GM20431 (cell line): Measurements from ENCODE around the gene SATL1.
"Not testable (repeated sequence)": the region's sequence is repeated elsewhere in the genome, so short reads cannot be mapped to it uniquely, and the experiment has no call there.

Source experiments
- in situ Hi-C: fragments of 300-500 bp; cut with MseI, MboI; formaldehyde crosslinking; loops from one replicate; pipeline ENCODE4 v1.15.0; 2020; ENCODE audit warnings: low sequenced_read_pairs; ENCODE audit not compliant: unreplicated experiment

The SATL1 gene

DNA sequence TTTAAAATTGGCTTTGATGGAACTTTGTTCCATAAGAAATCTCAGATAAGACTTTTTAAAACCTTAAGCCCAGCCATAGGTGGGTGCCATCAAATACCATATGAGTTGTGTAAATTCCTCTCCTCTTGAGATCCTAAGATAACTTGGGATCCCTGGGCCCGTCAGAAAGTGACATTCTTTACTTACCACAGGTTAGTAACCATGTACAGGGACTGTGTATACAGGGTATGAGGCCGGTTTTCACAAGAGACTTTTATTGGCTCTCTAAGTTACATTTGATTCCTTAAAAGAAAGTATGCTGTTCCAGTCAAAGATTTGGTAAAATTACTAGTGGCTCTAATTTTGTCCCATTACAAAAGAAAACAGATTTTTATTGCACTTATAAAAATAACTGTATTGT, 129.8 kb downstream of the SATL1 start:
- in situ Hi-C loops: loop anchor here (25.0 kb wide), 1 partner anchor 424 kb away; no protein-coding TSS in a partner anchor

- in situ Hi-C loops: loop anchor here (25.0 kb wide), 1 partner anchor 425 kb away; no protein-coding TSS in a partner anchor
Observed at GRCh38 chrX:85112293-85112692, 131.3 kb downstream of the SATL1 start.

DNA sequence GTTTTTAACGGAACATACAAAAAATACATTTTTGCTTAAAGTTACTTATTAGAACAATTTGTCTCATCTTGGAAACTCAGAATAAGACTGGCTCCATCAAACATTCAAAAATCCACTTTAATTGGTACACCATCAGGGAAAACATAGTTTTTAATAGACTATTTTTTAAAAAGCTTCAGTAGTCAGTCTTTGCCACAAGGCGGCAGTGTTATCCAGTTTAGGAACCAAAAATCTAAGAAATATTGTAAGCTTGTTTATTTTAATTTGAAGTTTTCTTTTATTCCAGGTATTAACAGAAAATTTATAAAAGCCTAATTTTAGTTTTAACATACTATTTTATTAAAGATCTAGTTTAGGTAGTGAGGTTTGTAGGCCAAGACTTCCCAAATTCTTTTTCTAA, 132.2 kb downstream of the SATL1 start:
- in situ Hi-C loops: loop anchor here (25.0 kb wide), 1 partner anchor 426 kb away; no protein-coding TSS in a partner anchor

- in situ Hi-C loops: loop anchor here (25.0 kb wide), 1 partner anchor 428 kb away; no protein-coding TSS in a partner anchor
Observed at GRCh38 chrX:85109235-85109634, 134.3 kb downstream of the SATL1 start.

GRCh38 chrX:85108165-85108564, 135.4 kb downstream of the SATL1 start:
- in situ Hi-C loops: loop anchor here (25.0 kb wide), 1 partner anchor 429 kb away; no protein-coding TSS in a partner anchor

GRCh38 chrX:85107407-85107806, 136.2 kb downstream of the SATL1 start:
- in situ Hi-C loops: loop anchor here (25.0 kb wide), 1 partner anchor 430 kb away; no protein-coding TSS in a partner anchor

GRCh38 chrX:85089321-85089840, 154.2 kb downstream of the SATL1 start:
- in situ Hi-C loops: no loop called here

- in situ Hi-C loops: no loop called here
Observed at GRCh38 chrX:85084770-85085393, 158.7 kb downstream of the SATL1 start.

GRCh38 chrX:85077247-85077646, 166.3 kb downstream of the SATL1 start:
- in situ Hi-C loops: not testable (repeated sequence)

- in situ Hi-C loops: no loop called here
Observed at GRCh38 chrX:85065512-85066198, 177.9 kb downstream of the SATL1 start.

DNA sequence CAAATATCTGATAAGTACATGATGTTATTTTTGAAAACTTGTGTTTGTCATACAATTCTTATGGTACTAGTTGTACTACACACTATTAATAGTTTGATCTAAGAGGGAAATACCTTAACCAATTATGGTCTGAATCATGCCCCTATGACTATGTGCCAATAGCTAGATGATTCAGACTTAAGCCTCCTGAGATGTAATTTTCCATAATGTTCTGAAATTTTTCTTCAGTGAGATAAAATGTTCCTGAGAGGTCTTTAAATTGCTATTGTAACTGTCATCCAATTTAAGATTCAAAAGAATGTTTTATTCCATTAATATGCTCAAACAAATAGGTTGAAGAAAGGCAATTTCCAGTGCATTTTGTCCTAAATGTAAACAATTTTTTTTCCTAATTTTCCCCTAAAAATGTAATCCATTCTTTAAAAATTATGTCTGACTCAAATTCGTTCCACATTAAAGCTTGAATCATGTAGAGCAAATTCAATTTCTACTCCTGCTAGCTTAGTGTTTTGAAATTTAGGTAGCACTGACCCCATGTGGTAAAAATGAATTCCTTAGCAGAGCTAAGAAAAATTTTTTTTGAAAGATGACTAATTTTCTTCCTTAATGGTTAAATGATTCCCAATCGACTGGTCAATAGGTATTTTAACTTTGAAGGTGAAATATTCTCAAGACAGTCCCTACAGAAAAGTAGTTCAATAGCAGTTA, 190.8 kb downstream of the SATL1 start:
- in situ Hi-C loops: no loop called here

DNA sequence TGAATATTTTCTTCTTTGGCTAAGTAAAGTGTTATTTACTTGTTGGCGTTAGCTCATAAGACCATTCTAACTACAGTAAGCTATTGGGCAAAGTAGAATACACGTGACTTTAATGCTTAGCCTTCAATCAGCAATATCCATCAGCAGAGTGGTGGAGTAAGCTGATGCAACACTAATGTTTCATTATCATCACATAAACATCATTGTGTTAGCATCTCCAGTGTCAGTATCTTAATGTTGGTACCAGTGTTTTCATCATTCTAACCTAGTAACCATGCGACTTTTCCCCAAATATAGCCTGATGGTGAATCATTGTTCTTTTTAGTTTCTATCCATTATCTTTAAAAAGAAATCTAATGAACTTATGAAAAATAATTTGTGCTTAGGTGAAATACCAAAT, 191.4 kb downstream of the SATL1 start:
- in situ Hi-C loops: no loop called here

GRCh38 chrX:85051627-85052026, 192.0 kb downstream of the SATL1 start:
- in situ Hi-C loops: no loop called here
